ENCODE measurements around the gene SEZ6. TPM values are rescaled to one million over a fixed set of nuclear protein-coding genes. Genes with fewer than 3 reads are reported as not detected.

The SEZ6 gene
- total and polyA plus RNA-seq, 2 donors (not counting 1 experiment from before 2014, with no cell fraction given): not detected

- TF ChIP-seq CTCF (conservative IDR thresholded peaks at IDR 0.05 in 1 of 2, IDR thresholded peaks at IDR 0.05 in 1 of 2; ENCODE audit: low read depth in 1 of 2, low read length in 2 of 2) (no peak), EZH2 (IDR thresholded peaks at IDR 0.05; ENCODE audit: low read length, missing control alignments) (no peak)
- Histone ChIP-seq H4K20me1 (ENCODE audit: control insufficient read depth, extremely low read depth, insufficient read depth, low read length) (no peaks in the 10 kb centered on the region), H3K4me3 (replicated peaks in 1 of 4; ENCODE audit: control extremely low read depth in 1 of 4, insufficient read depth in 1 of 4, low read depth in 3 of 4, low read length in 4 of 4) (no peak overlapping the region), H3K9ac (ENCODE audit: insufficient read depth, low read length) (no peak overlapping the region), H2AFZ (ENCODE audit: low read length) (no peak overlapping the region), H3K4me1 (ENCODE audit: control insufficient read depth, extremely low read depth, insufficient read depth, low read length) (no peaks in the 10 kb centered on the region), H3K9me3 (ENCODE audit: control insufficient read depth, insufficient read depth, low read depth, low read length) (no peaks in the 10 kb centered on the region), H3K79me2 (ENCODE audit: control insufficient read depth, insufficient read depth, low read length) (no peaks in the 10 kb centered on the region), H3K27me3 (ENCODE audit: control insufficient read depth, insufficient read depth, low read length) (peaks cover 32% of the 10 kb centered on the region), H3K4me2 (ENCODE audit: extremely low read depth, insufficient read depth, low read length) (no peak overlapping the region), H3K36me3 (ENCODE audit: control insufficient read depth, insufficient read depth, low read length) (no peaks in the 10 kb centered on the region), H3K27ac (ENCODE audit: insufficient read depth, low read length) (no peak overlapping the region)
- no peak for DNase-seq (ENCODE audit: low read depth in 2 of 2)
Measured at GRCh38 chr17:29002811-29003210, 3.0 kb downstream of the SEZ6 start.

DNA sequence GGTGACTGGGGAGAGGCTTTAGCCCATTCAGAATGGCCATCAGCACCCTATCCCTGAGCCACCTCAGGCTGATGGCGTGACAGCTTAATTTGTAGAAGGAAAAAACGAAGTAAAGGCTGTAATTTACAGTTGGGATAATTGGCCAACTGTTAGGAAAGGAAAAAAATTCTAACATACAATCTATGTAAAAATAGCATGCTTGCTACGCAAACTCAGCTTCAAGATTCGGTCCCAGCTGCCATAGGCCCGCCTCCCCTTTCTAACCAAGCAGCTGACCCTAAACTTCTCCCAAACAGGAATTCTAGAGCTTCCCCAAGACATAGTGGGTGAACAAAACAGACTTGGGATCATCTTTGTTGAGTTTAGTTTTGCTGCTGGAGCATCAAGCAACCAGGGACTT lies 4.9 kb downstream of the SEZ6 start:
- TF ChIP-seq CTCF (conservative IDR thresholded peaks at IDR 0.05 in 1 of 2, IDR thresholded peaks at IDR 0.05 in 1 of 2; ENCODE audit: low read depth in 1 of 2, low read length in 2 of 2): no peak
- TF ChIP-seq EZH2 (IDR thresholded peaks at IDR 0.05; ENCODE audit: low read length, missing control alignments): no peak
- H3K9ac ChIP-seq (ENCODE audit: insufficient read depth, low read length): no peak overlapping the region
- no peak for DNase-seq (ENCODE audit: low read depth in 2 of 2)
- H3K9me3 ChIP-seq (ENCODE audit: control insufficient read depth, insufficient read depth, low read depth, low read length): no peaks in the 10 kb centered on the region
- no peaks in the 10 kb centered on the region for H4K20me1 ChIP-seq (ENCODE audit: control insufficient read depth, extremely low read depth, insufficient read depth, low read length)
- no peaks in the 10 kb centered on the region for H3K36me3 ChIP-seq (ENCODE audit: control insufficient read depth, insufficient read depth, low read length)
- no peak overlapping the region for H3K4me3 ChIP-seq (replicated peaks in 1 of 4; ENCODE audit: control extremely low read depth in 1 of 4, insufficient read depth in 1 of 4, low read depth in 3 of 4, low read length in 4 of 4)
- no peak overlapping the region for H3K4me2 ChIP-seq (ENCODE audit: extremely low read depth, insufficient read depth, low read length)
- H3K4me1 ChIP-seq (ENCODE audit: control insufficient read depth, extremely low read depth, insufficient read depth, low read length): no peaks in the 10 kb centered on the region
- peaks cover 23% of the 10 kb centered on the region for H3K27me3 ChIP-seq (ENCODE audit: control insufficient read depth, insufficient read depth, low read length)
- H2AFZ ChIP-seq (ENCODE audit: low read length): no peak overlapping the region
- no peaks in the 10 kb centered on the region for H3K79me2 ChIP-seq (ENCODE audit: control insufficient read depth, insufficient read depth, low read length)
- no peak overlapping the region for H3K27ac ChIP-seq (ENCODE audit: insufficient read depth, low read length)

DNA sequence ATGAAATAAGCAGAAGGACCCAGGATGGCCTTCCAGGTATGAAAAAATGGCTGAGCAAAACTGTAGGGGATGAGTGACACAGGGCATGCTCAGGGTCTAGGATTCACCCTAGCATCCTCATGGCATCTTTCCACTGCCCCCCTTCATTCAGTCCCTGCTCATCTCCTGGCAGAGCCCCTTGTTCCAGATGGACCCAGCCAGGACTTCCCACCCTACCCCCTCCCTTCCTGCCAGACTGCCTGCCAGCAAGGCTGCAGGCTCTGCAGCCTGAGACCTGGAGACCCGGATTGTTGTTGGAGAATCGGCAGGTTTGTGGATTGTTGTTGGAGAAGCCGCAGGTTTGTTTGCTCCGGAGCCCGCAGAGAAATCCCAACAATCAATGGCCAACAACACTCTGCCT lies 6.6 kb downstream of the SEZ6 start:
- Histone ChIP-seq H3K4me2 (ENCODE audit: extremely low read depth, insufficient read depth, low read length) (no peak overlapping the region), H3K27me3 (ENCODE audit: control insufficient read depth, insufficient read depth, low read length) (peaks cover 14% of the 10 kb centered on the region), H3K9ac (ENCODE audit: insufficient read depth, low read length) (no peak overlapping the region), H4K20me1 (ENCODE audit: control insufficient read depth, extremely low read depth, insufficient read depth, low read length) (no peaks in the 10 kb centered on the region), H3K36me3 (ENCODE audit: control insufficient read depth, insufficient read depth, low read length) (no peaks in the 10 kb centered on the region), H2AFZ (ENCODE audit: low read length) (no peak overlapping the region), H3K4me3 (replicated peaks in 1 of 4; ENCODE audit: control extremely low read depth in 1 of 4, insufficient read depth in 1 of 4, low read depth in 3 of 4, low read length in 4 of 4) (no peak overlapping the region), H3K27ac (ENCODE audit: insufficient read depth, low read length) (no peak overlapping the region), H3K79me2 (ENCODE audit: control insufficient read depth, insufficient read depth, low read length) (no peaks in the 10 kb centered on the region), H3K4me1 (ENCODE audit: control insufficient read depth, extremely low read depth, insufficient read depth, low read length) (no peaks in the 10 kb centered on the region), H3K9me3 (ENCODE audit: control insufficient read depth, insufficient read depth, low read depth, low read length) (no peaks in the 10 kb centered on the region)
- TF ChIP-seq CTCF (conservative IDR thresholded peaks at IDR 0.05 in 1 of 2, IDR thresholded peaks at IDR 0.05 in 1 of 2; ENCODE audit: low read depth in 1 of 2, low read length in 2 of 2) (no peak), EZH2 (IDR thresholded peaks at IDR 0.05; ENCODE audit: low read length, missing control alignments) (no peak)
- DNase-seq (ENCODE audit: low read depth in 2 of 2): no peak
